Measurements from ENCODE around the gene LAMB1. TPM values are rescaled to one million over a fixed set of nuclear protein-coding genes. Genes with fewer than 3 reads are reported as not detected.

LAMB1 gene
- total and polyA plus RNA-seq, 2 of the 13 experiments (the other 11 are each of a cell fraction or from before 2014, with no cell fraction given) = 109 to 124 TPM

DNA sequence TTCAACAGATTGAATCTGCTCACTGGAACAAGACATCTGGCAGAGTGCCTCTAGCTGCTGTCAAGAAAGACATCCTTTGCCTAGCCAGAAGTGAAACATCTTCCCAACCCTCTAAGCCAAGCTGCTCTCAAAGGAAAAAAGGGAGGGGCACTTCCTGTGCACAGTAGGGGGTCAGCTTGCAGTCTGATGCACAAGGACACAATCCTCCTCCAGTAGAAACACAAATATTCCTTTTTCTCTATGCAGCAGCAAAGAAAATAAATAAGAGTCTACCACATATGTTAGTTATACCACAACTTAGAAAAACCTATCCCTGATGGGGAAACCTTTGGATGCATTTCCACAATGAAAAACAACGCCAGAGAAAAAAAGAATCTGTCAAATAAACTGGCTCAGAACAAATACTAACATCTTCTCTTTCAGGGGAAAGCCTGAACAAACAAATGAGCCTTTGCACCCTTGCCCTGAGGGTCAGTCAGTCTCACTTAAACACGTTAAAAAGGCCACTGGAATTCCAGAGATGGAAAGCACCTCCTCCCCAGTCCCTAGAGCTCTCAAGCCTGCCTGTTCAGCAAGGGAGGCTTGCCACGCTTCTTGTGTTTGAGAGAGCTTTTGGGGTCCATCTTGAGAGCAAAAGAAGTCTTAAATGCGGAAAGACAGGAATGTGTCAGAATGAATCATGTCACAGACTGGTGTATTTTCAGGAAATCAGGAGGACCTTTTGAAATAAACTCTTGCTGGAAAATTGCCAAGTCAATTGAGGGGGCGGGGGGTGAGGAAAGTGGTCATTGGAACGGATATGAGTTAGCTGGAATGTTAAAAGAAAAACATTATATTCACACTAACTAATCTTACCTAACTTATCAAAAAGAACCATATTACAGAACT, 7.5 kb downstream of the LAMB1 start (continued):
- TF ChIP-seq USF2 (IDR thresholded peaks at IDR 0.05; ENCODE audit: low read depth, low read length) (no peak), USF2 (CRISPR knock-in tag; IDR thresholded peaks at IDR 0.05; ENCODE audit: borderline replicate concordance) (no peak), ZNF430 (CRISPR knock-in tag; IDR thresholded peaks at IDR 0.05) (no peak), TOPORS (CRISPR knock-in tag; IDR thresholded peaks at IDR 0.05) (no peak), ZNF556 (CRISPR knock-in tag; IDR thresholded peaks at IDR 0.05; ENCODE audit: borderline replicate concordance) (peak; percentile 67; the same call in 1 of the 2 replicates), TEF (CRISPR knock-in tag; IDR thresholded peaks at IDR 0.05) (no peak), NR2F1 (CRISPR knock-in tag; IDR thresholded peaks at IDR 0.05) (peak in 1 of 2 experiments; percentile 35; a peak in 1 of 4 replicates), SMYD3 (CRISPR knock-in tag; IDR thresholded peaks at IDR 0.05) (no peak), ZNF180 (CRISPR knock-in tag; IDR thresholded peaks at IDR 0.05; ENCODE audit: borderline replicate concordance, low read depth) (no peak), PITX1 (CRISPR knock-in tag; IDR thresholded peaks at IDR 0.05) (peak; percentile 64; the same call in 1 of the 2 replicates), ZGPAT (CRISPR knock-in tag; IDR thresholded peaks at IDR 0.05) (no peak)
- TF ChIP-seq, protein P1, sequence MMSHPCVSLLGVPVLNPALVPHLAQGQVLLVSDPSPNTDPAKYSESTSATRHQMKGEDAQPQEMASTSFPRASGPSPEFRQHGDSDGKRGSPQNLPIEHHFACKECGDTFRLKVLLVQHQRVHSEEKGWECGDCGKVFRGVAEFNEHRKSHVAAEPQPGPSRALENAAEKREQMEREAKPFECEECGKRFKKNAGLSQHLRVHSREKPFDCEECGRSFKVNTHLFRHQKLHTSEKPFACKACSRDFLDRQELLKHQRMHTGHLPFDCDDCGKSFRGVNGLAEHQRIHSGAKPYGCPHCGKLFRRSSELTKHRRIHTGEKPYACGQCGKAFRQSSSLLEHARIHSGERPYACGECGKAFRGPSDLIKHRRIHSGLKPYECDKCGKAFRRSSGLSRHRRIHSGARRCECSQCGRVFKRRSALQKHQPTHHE (CRISPR knock-in tag; IDR thresholded peaks at IDR 0.05; ENCODE audit: borderline replicate concordance) = no peak

All from HepG2 (cell line).